GM18507 (cell line): Measurements from ENCODE around the gene CATSPER1.

Experiments
- DNase-seq: peaks from one replicate; pipeline ENCODE4 v3.0.0; 2011; ENCODE audit warnings: low read depth; ENCODE audit not compliant: insufficient read length; ENCODE audit errors: extremely low spot score
- FAIRE-seq: peaks from 2 replicates; lab custom pipeline; 2011; peaks lifted over from hg19 to GRCh38; lab: Jason Lieb, UNC

The CATSPER1 gene

DNA sequence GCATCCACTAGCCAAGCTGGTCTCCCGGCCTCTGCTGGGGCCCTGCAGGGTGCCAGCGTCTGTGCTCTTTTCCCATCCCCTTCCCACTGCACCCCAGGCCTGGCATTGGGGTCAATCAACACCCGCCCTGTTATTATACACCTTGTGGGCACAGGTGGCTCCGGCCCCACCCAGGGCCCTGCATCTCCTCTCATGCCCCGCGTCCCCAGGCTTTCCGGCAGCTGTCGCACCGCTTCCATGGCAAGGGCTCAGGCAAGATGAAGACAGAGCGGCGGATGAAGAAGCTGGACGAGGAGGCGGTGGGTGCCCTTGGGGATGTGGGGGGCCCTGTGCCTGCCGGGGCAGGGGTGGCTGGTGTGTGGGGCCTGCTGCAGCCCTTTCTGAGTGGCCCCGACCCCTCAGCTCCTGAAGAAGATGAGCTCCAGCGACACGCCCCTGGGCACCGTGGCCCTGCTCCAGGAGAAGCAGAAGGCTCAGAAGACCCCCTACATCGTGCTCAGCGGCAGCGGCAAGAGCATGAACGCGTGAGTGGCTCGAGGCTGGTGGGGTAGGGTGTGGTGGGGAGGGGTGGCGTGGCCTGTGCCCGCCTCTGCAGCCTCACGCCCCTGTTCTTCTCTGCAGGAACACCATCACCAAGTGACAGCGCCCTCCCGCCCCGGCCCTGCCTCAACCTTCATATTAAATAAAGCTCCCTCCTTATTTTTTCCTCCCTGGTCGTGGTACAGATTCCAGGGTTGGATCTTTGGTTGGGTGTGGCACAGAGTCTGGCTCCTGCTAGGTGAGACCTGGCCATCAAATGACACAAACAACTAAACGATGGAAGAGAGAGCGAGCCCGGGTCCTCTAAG is 47.7 kb downstream of the CATSPER1 start:
- FAIRE-seq: no peak
- DNase-seq: no peak

DNA sequence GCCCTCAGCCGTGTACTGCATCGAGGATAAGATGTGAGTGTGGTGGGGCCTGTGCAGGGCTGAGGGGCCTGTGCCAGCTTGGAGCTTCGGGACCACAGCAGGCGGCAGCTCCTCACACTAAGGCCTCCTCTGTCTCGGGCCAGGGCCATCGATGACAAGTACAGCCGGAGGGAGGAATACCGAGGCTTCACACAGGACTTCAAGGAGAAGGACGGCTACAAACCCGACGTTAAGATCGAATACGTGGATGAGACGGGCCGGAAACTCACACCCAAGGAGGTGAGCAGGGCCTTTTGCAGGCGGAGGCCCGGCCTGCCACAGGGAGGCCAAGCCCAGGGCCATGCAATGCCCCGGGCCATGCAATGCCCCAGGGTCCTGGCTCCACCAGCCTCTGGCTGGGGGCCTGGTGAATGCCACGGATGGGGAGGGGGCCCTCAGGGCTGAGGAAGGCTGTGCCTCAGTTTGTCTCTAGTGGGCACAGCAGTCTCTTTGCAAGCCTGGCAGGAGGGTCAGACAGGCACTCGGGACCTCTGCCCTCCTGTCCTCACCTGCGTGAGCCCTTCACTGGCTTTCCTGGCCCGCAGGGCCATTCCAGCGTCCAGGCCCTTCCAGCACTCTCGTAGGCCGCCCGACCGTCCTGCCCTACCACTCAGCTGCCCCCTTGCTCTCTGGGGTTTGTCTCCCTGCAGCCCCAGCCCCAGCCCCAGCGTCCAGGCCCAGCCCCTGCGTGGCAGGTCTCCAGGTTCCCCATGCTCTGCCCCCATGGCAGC is 48.5 kb downstream of the CATSPER1 start:
- FAIRE-seq (no peak), DNase-seq (no peak)

DNA sequence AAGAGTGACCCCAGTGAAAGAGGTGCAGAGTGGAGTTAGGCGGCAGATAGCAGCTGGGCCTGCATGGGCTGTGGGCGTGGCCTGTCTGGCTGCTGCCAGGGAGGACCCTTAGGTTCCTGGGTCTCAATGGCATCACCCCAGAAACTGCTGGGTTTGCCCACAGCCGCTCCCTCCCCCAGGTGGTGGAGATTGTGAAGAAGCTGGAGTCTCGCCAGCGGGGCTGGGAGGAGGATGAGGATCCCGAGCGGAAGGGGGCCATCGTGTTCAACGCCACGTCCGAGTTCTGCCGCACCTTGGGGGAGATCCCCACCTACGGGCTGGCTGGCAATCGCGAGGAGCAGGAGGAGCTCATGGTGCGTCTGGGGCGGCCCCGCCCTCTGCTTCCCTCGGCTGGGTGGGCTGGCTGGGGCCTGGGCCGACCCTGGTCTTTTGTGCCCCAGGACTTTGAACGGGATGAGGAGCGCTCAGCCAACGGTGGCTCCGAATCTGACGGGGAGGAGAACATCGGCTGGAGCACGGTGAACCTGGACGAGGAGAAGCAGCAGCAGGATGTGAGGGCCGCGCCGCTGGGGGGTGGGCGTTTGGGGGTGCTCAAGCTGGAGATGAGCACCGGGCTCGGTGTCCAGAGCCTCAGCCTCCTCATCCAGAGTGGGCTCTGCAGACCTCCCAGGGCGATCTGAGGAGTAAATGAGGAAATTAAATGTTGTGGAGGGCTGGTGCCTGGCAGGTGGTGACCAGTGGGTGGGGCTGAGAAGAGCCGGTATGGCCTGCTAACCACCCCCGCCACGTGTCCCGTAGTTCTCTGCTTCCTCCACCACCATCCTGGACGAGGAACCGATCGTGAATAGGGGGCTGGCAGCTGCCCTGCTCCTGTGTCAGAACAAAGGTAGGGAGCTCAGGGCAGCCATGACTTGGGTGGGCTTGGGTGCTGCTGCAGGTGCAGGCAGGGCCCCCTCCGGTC is 49.8 kb downstream of the CATSPER1 start:
- FAIRE-seq: no peak
- DNase-seq: no peak

DNA sequence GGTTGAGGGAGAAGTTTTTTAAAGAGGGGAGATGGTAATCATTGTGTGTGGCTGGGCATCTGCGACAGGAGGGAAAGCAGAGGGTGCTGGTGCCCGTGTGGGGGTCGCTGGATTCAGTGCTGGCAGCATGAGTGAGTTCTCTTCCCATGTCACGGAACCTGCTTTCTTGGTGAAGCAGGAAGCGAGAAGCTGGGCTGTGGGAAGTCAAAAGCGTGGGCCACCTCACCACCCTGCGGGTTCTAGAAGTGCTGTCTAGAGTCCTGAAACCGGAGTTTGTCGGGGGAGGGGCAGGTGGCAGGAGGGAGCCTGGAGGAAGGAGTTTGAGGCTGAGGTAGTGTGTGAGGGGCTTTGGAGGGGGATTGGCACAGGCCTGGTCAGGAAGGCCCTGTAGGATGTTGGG is 50.5 kb downstream of the CATSPER1 start:
- no peak for FAIRE-seq

DNA sequence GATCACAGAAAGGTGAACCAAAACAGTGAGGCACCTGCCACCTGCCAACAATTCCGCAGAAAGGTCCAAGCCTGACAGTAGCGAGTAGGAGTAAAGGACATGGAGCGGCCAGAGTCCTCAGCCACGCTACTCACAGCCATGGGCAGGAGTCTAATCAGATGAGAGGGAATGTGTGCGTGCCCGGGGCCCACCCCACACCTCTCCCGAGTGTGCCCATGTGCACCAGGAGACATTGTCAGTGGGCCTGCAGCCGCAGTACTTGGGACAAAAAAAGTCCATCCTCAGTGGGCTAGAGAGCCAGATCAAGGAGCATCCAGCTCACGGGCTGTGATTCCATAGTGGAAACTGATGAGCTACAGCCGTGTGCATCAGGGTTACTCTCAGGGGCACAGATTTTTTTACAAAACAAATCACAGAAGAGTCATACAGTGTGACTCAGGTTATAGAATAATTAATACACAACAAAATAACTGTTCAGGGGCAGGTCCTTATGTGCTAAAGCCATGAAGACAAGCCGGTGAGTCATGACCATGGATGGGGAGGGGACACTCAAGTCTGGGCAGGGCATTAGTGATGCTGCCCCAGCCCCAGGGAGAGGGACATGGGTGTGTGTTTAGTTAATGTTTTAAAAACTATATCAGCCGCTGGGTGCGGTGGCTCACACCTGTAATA is 52.7 kb downstream of the CATSPER1 start:
- FAIRE-seq (no peak), DNase-seq (no peak)

More for the DNA sequence above, 50.5 kb downstream of the CATSPER1 start:
- DNase-seq: no peak

DNA sequence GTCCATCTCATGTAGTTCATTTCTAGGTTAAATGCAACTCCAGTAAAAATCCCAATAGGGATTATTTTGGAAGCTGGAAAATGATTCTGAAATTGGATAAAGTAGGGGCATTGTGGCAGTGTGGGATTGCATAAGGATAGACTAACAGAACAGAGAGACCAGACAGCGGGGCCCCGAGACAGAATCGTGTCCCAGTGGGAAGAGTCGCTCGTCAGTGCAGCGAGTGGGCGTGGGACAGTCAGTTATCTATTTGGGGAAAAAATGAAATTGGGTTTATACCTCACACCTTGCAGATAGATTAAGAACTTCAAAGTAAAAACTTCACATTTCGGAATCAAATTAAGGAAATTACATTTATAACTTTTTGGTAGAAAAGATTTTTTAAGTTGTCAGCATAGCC is 54.2 kb downstream of the CATSPER1 start:
- FAIRE-seq (no peak), DNase-seq (no peak)

DNA sequence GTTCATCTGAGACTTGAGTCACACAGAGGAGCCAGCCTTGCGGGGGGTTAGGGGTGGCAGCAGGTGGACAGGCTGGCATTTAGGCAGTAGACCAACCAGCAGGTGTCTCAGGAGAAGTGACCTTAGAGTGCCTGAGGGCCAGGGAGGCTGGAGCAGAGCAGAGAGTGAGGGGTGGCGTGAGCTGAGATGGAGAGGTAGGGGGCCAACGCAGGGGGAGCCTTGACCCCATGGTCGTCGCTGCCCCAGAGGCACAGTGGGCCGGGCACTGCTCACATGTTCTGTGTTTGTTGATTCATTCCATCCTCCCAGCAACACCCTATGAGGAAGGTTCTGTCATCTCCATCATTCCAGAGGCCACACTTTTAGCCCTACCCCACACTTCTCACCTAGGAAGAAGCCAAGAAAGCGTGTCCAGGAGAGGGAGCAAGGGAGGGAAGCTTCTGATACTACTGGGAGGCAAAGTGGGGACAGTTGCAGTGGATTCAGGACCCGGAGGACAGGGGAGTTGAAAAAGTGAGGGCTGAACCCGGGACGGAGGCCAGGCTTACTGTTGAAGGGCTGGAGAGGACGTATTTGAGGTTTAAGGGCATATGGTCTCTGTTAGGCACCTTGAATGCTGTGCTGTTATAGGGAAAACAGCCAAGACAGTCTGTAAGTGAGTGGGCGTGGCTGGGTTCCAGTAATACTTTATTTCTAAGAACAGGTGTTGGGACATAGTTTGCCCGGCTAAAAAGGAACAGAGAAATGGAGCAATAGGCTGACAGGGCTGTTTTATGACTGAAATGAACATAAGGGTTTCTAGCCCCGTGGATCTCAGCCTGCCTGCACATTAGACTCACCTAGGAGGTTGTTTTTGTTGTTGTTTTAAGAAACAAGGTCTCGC is 57.4 kb downstream of the CATSPER1 start:
- no peak for FAIRE-seq
- no peak for DNase-seq

DNA sequence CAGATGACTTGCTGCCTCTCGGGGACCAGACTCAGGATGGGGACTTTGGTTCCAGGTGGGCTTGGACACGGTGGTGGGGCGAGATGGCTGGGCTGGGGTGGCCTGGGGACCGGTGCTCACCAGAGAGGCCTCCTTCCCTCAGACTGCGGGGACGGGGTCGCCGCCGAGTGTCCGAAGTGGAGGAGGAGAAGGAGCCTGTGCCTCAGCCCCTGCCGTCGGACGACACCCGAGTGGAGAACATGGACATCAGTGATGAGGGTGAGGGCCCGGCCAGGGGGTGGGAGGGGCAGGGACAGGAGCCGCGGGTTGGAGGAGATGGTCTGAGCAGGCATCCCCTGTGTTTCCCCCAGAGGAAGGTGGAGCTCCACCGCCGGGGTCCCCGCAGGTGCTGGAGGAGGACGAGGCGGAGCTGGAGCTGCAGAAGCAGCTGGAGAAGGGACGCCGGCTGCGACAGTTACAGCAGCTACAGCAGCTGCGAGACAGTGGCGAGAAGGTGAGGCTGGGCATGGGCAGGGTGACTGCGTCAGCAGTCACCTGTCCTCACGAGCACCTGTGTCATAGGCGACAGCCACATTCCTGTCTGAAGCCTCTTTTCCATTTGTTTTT is 58.8 kb downstream of the CATSPER1 start:
- DNase-seq: no peak

More for the DNA sequence above, 58.8 kb downstream of the CATSPER1 start:
- no peak for FAIRE-seq
